H9 (cell line): Measurements from ENCODE around the gene KIF22. TPM values are rescaled to one million over a fixed set of nuclear protein-coding genes. Genes with fewer than 3 reads are reported as not detected.

Experiments used
- DNase-seq: peaks from one replicate; pipeline ENCODE4 v3.0.0-alpha.2; 2017
- H2AFZ ChIP-seq: one replicate; pipeline ENCODE4 v1.6.1; 2013; ENCODE audit warnings: mild to moderate bottlenecking, low read length, control low read depth, moderate library complexity
- H2AK5ac ChIP-seq: 2 replicates; pipeline ENCODE4 v1.6.1; 2013; ENCODE audit warnings: low read length, control low read depth, mixed read lengths; ENCODE audit not compliant: insufficient read length
- H2BK120ac ChIP-seq: one replicate; pipeline ENCODE4 v1.6.1; 2013; ENCODE audit warnings: low read depth, mild to moderate bottlenecking, low read length, control low read depth, inconsistent platforms; ENCODE audit not compliant: poor library complexity, severe bottlenecking
- H2BK12ac ChIP-seq: 2 replicates; pipeline ENCODE4 v1.6.1; 2013; ENCODE audit warnings: low read length, control low read depth, mixed read lengths, low read depth; ENCODE audit not compliant: insufficient read length
- H2BK15ac ChIP-seq: 2 replicates; pipeline ENCODE4 v1.6.1; 2013; ENCODE audit warnings: low read depth, low read length, control low read depth
- H2BK20ac ChIP-seq: one replicate; pipeline ENCODE4 v1.6.1; 2013; ENCODE audit warnings: low read depth, mild to moderate bottlenecking, low read length, control low read depth, inconsistent platforms; ENCODE audit not compliant: poor library complexity, severe bottlenecking
- H2BK5ac ChIP-seq: 2 replicates; pipeline ENCODE4 v1.6.1; 2013; ENCODE audit warnings: low read length, control low read depth, mixed read lengths; ENCODE audit not compliant: insufficient read length
- H3K14ac ChIP-seq: 2 replicates; pipeline ENCODE4 v1.6.1; 2013; ENCODE audit warnings: low read length, control low read depth; ENCODE audit not compliant: insufficient read depth
- H3K18ac ChIP-seq: 2 replicates; pipeline ENCODE4 v1.6.1; 2013; ENCODE audit warnings: low read depth, mild to moderate bottlenecking, mixed read lengths, low read length, control low read depth; ENCODE audit not compliant: insufficient read length
- H3K23ac ChIP-seq: 2 replicates; pipeline ENCODE4 v1.6.1; 2013; ENCODE audit warnings: low read length, control low read depth, mixed read lengths, low read depth; ENCODE audit not compliant: insufficient read length
- H3K23me2 ChIP-seq: 2 replicates; pipeline ENCODE4 v1.6.1; 2013; ENCODE audit warnings: low read depth, mild to moderate bottlenecking, mixed read lengths, low read length, control low read depth; ENCODE audit not compliant: insufficient read length, poor library complexity, severe bottlenecking
- H3K27ac ChIP-seq: 2 replicates; pipeline ENCODE4 v1.5.1; 2013; ENCODE audit warnings: low read length, control low read depth, mixed read lengths, low read depth; ENCODE audit not compliant: insufficient read length
- H3K27me3 ChIP-seq: 2 replicates; pipeline ENCODE4 v1.6.1; 2013; ENCODE audit warnings: low read length, control low read depth, inconsistent platforms; ENCODE audit not compliant: insufficient read depth
- H3K4ac ChIP-seq: 2 replicates; pipeline ENCODE4 v1.6.1; 2013; ENCODE audit warnings: low read depth, mild to moderate bottlenecking, control low read depth, inconsistent platforms, low read length, moderate library complexity
- H3K4me1 ChIP-seq: 2 replicates; pipeline ENCODE4 v1.6.1; 2013; ENCODE audit warnings: low read length, control low read depth, inconsistent platforms; ENCODE audit not compliant: insufficient read depth
- H3K4me2 ChIP-seq: 2 replicates; pipeline ENCODE4 v1.6.1; 2013; ENCODE audit warnings: low read length, control low read depth, mixed read lengths; ENCODE audit not compliant: insufficient read length, insufficient read depth
- H3K56ac ChIP-seq: 2 replicates; pipeline ENCODE4 v1.6.1; 2013; ENCODE audit warnings: low read depth, mild to moderate bottlenecking, mixed read lengths, low read length, control low read depth; ENCODE audit not compliant: insufficient read length
- H3K79me1 ChIP-seq: 2 replicates; pipeline ENCODE4 v1.6.1; 2013; ENCODE audit warnings: low read depth, mild to moderate bottlenecking, moderate library complexity, low read length, control low read depth, inconsistent platforms; ENCODE audit not compliant: insufficient read depth, poor library complexity, severe bottlenecking
- H3K79me2 ChIP-seq: 2 replicates; pipeline ENCODE4 v1.6.1; 2013; ENCODE audit warnings: low read length, control low read depth, inconsistent platforms; ENCODE audit not compliant: insufficient read depth
- H3K9ac ChIP-seq: 2 replicates; pipeline ENCODE4 v1.6.1; 2013; ENCODE audit warnings: low read length, control low read depth, mixed read lengths; ENCODE audit not compliant: insufficient read length; ENCODE audit errors: extremely low read depth
- H3K9me3 ChIP-seq: one replicate; pipeline ENCODE4 v1.6.1; 2013; ENCODE audit warnings: low read depth, low read length, inconsistent platforms; ENCODE audit not compliant: control insufficient read depth
- H3T11ph ChIP-seq: one replicate; pipeline ENCODE4 v1.6.1; 2013; ENCODE audit warnings: mild to moderate bottlenecking, low read length, control low read depth, inconsistent platforms
- H4K20me1 ChIP-seq: one replicate; pipeline ENCODE4 v1.6.1; 2013; ENCODE audit not compliant: control insufficient read depth, insufficient read length, insufficient read depth
- H4K5ac ChIP-seq: 2 replicates; pipeline ENCODE4 v1.6.1; 2013; ENCODE audit warnings: low read depth, mild to moderate bottlenecking, mixed read lengths, low read length, control low read depth; ENCODE audit not compliant: insufficient read length
- H4K8ac ChIP-seq: replicated peaks from 2 replicates; pipeline ENCODE4 v1.6.1; 2013; ENCODE audit warnings: low read length, control low read depth, mixed read lengths, low read depth; ENCODE audit not compliant: insufficient read length
- H4K91ac ChIP-seq: 2 replicates; pipeline ENCODE4 v1.6.1; 2013; ENCODE audit warnings: low read depth, mild to moderate bottlenecking, moderate library complexity, mixed read lengths, low read length, control low read depth; ENCODE audit not compliant: insufficient read length
- H3K27ac Mint-ChIP-seq, 3 experiments: 2 replicates in 2 of 3; 3 replicates in 1 of 3; pipeline ENCODE4 v1.8.0; 2020 to 2021; ENCODE audit warnings: mixed read lengths in 3 of 3, mild to moderate bottlenecking in 1 of 3, moderate library complexity in 1 of 3
- H3K27me3 Mint-ChIP-seq: 2 replicates; pipeline ENCODE4 v1.8.0; 2021; ENCODE audit warnings: low read depth, mild to moderate bottlenecking, moderate library complexity, mixed read lengths
- H3K36me3 Mint-ChIP-seq, 3 experiments: 2 replicates in 2 of 3; 3 replicates in 1 of 3; pipeline ENCODE4 v1.8.0; 2020 to 2021; ENCODE audit warnings: low read depth in 3 of 3, mixed read lengths in 3 of 3; ENCODE audit not compliant: insufficient read depth in 1 of 3
- H3K4me1 Mint-ChIP-seq, 2 experiments: 2 replicates each; pipeline ENCODE4 v1.8.0; 2020; ENCODE audit warnings: mixed read lengths in 2 of 2
- H3K4me3 Mint-ChIP-seq, 2 experiments: 2 replicates in 1 of 2; 3 replicates in 1 of 2; pipeline ENCODE4 v1.8.0; 2020 to 2021; ENCODE audit warnings: mild to moderate bottlenecking in 2 of 2, mixed read lengths in 2 of 2, moderate library complexity in 1 of 2
- H3K9me3 Mint-ChIP-seq, 2 experiments: 2 replicates in 1 of 2; 3 replicates in 1 of 2; pipeline ENCODE4 v1.8.0; 2020; ENCODE audit warnings: mild to moderate bottlenecking in 2 of 2, mixed read lengths in 2 of 2, moderate library complexity in 1 of 2
- CTCF ChIP-seq: fragments of 200-600 bp; sonication (generic); conservative IDR thresholded peaks from 3 replicates; pipeline ENCODE4 v1.8.0; 2021; ENCODE audit warnings: antibody characterized with exemption, mild to moderate bottlenecking
- WGBS: extraction: QIAGEN DNeasy Blood & Tissue Kit; methylation state at CpG from one replicate; pipeline ENCODE4 v1.1.7; 2013; ENCODE audit warnings: missing lambda C conversion rate, low lambda C conversion rate, mixed read lengths; ENCODE audit not compliant: insufficient read length; ENCODE audit errors: extremely low coverage; 5-methylcytosine and 5-hydroxymethylcytosine counted together
- total RNA-seq: library from RNA; stranded (reverse); gene quantifications from 2 replicates; pipeline ENCODE4 v1.2.1, GENCODE V29; 2021

The KIF22 gene
- total RNA-seq, 1 experiment from 2014 or later = 151 TPM

DNA sequence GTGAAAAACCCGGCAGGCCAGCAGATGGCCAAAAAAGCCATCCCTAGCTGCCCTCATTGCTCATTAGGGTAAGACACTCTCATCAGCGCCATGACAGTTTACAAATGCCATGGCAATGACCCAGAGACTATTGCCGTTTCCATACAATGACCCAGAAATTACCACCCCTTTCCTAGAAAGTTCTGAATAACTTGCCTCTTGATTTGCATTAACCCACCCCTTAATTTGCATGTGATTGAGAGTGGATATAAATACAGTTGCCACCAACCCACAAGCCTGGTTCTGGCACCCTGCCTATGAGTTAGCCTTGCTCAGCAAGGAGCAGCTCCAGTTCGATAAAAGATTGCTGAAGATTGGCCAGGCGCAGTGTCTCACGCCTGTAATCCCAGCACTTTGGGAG, 28.7 kb upstream of the KIF22 start:
- Histone ChIP-seq H2BK12ac (no peak overlapping the region), H2AFZ (no peak overlapping the region), H2BK20ac (no peak overlapping the region), H3K27ac (no peak overlapping the region), H4K20me1 (no peaks in the 10 kb centered on the region), H2BK15ac (no peak overlapping the region), H2BK120ac (no peak overlapping the region), H3K4me1 (no peaks in the 10 kb centered on the region), H3K56ac (no peak overlapping the region), H3K4me2 (no peak overlapping the region), H3K27me3 (no peaks in the 10 kb centered on the region), H4K8ac (no peak overlapping the region), H3K79me1 (no peaks in the 10 kb centered on the region), H3K4ac (no peak overlapping the region), H4K91ac (no peak overlapping the region), H3K9ac (no peak overlapping the region), H3K14ac (no peak overlapping the region), H4K5ac (no peak overlapping the region), H3K18ac (no peak overlapping the region), H3K79me2 (no peaks in the 10 kb centered on the region), H3K9me3 (no peaks in the 10 kb centered on the region), H3K23me2 (no peaks in the 10 kb centered on the region), H2AK5ac (no peak overlapping the region), H2BK5ac (no peak overlapping the region), H3T11ph (no peak overlapping the region), H3K23ac (no peak overlapping the region)
- DNase-seq = no peak
- Mint-ChIP-seq H3K4me1 (peaks cover 5 to 17% of the 10 kb centered on the region in 2 experiments; a peak in 2 of 4 replicates), H3K9me3 (no peaks in the 10 kb centered on the region; a peak in 1 of 5 replicates), H3K36me3 (no peaks in the 10 kb centered on the region), H3K27me3 (peaks cover 3% of the 10 kb centered on the region), H3K4me3 (no peak overlapping the region), H3K27ac (no peak overlapping the region)
- TF ChIP-seq CTCF = no peak
- no CpG with 5 or more reads among the region's 6 CpGs for WGBS
